Vagina (tissue), 2 donors: ENCODE measurements around the gene CR1. TPM values are rescaled to one million over a fixed set of nuclear protein-coding genes. Genes with fewer than 3 reads are reported as not detected.

Experiments
- DNase-seq, 2 donors: peaks; one replicate each; pipeline ENCODE4 v3.0.0-alpha.2; 2017; ENCODE audit errors: extremely low spot score in 2 of 2
- H3K27ac ChIP-seq: fragments of 200-600 bp; sonication (generic); one replicate; pipeline ENCODE4 v1.5.1; 2019
- H3K27me3 ChIP-seq: fragments of 200-600 bp; sonication (generic); one replicate; pipeline ENCODE4 v1.5.1; 2019
- H3K36me3 ChIP-seq, 2 donors: fragments of 200-600 bp; sonication (generic); one replicate each; pipeline ENCODE4 v1.5.1; 2017 to 2019
- H3K4me1 ChIP-seq: fragments of 200-600 bp; sonication (generic); one replicate; pipeline ENCODE4 v1.5.1; 2019
- H3K4me3 ChIP-seq, 2 donors: fragments of 200-600 bp; sonication (generic); 1 replicate in 1 of 2; 2 replicates in 1 of 2; pipeline ENCODE4 v1.5.1; 2016 to 2019
- H3K9me3 ChIP-seq: fragments of 200-600 bp; sonication (generic); one replicate; pipeline ENCODE4 v1.5.1; 2019
- POLR2A ChIP-seq, 2 donors: fragments of 450-650 bp; IDR thresholded peaks; one replicate each; pipeline ENCODE4 v1.6.1; 2017; ENCODE audit warnings: antibody characterized with exemption in 2 of 2, mild to moderate bottlenecking in 2 of 2, moderate library complexity in 2 of 2
- POLR2AphosphoS5 ChIP-seq, 2 donors: sonication (generic); formaldehyde crosslinking; IDR thresholded peaks; one replicate each; pipeline ENCODE4 v1.9.0; 2017; ENCODE audit warnings: antibody characterized with exemption in 2 of 2, mild to moderate bottlenecking in 2 of 2, low read depth in 1 of 2; ENCODE audit not compliant: insufficient read depth in 1 of 2
- intact Hi-C: fragments of 100-400 bp; cut with DNase I; formaldehyde crosslinking; loops from one replicate; pipeline ENCODE4 v1.15.1; 2023
- total RNA-seq: library from RNA; depleted of rRNA; stranded (reverse); fragments of >200 nt; gene quantifications from one replicate; pipeline ENCODE4 v1.2.3, GENCODE V29; 2016
- TF ChIP-seq, protein P1 (sequence below), 3 experiments: fragments of 450-650 bp in 2 of 3; fragments of 200-600 bp in 1 of 3; sonication (generic) in 1 of 3; IDR thresholded peaks; one replicate each; pipeline ENCODE4 v1.5.1; 2017 to 2019; ENCODE audit warnings: antibody characterized with exemption in 3 of 3, mild to moderate bottlenecking in 2 of 3, moderate library complexity in 2 of 3

CR1 gene
- total RNA-seq, 1 donor from 2014 or later: 2.5 TPM

DNA sequence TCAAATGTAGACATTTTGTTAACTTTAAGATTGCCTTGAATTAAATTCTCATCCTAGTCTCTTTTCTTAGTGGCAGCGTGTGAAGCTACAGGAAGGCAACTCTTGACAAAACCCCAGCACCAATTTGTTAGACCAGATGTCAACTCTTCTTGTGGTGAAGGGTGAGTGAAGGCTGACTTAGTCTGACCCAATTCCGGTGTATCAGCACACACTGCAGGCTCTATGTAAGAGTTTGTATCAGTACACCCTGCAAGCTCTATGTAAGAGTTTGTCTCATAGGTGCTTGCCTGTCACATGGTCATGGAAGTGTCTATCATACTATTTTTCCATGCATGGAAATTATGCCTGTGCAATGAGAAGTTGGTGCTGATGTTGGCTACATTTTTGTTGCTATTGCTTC lies 25.0 kb upstream of the CR1 start:
- DNase-seq: no peak
- TF ChIP-seq POLR2A (IDR thresholded peaks at IDR 0.05) (no peak), POLR2AphosphoS5 (IDR thresholded peaks at IDR 0.05; ENCODE audit: insufficient read depth in 1 of 2, low read depth in 1 of 2) (no peak)
- TF ChIP-seq, protein P1, sequence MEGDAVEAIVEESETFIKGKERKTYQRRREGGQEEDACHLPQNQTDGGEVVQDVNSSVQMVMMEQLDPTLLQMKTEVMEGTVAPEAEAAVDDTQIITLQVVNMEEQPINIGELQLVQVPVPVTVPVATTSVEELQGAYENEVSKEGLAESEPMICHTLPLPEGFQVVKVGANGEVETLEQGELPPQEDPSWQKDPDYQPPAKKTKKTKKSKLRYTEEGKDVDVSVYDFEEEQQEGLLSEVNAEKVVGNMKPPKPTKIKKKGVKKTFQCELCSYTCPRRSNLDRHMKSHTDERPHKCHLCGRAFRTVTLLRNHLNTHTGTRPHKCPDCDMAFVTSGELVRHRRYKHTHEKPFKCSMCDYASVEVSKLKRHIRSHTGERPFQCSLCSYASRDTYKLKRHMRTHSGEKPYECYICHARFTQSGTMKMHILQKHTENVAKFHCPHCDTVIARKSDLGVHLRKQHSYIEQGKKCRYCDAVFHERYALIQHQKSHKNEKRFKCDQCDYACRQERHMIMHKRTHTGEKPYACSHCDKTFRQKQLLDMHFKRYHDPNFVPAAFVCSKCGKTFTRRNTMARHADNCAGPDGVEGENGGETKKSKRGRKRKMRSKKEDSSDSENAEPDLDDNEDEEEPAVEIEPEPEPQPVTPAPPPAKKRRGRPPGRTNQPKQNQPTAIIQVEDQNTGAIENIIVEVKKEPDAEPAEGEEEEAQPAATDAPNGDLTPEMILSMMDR (IDR thresholded peaks at IDR 0.05): no peak
- intact Hi-C loops: no loop called here
- Histone ChIP-seq H3K4me1 (no peaks in the 10 kb centered on the region), H3K9me3 (no peaks in the 10 kb centered on the region), H3K4me3 (no peak overlapping the region), H3K27ac (no peak overlapping the region), H3K36me3 (no peaks in the 10 kb centered on the region), H3K27me3 (no peaks in the 10 kb centered on the region)

DNA sequence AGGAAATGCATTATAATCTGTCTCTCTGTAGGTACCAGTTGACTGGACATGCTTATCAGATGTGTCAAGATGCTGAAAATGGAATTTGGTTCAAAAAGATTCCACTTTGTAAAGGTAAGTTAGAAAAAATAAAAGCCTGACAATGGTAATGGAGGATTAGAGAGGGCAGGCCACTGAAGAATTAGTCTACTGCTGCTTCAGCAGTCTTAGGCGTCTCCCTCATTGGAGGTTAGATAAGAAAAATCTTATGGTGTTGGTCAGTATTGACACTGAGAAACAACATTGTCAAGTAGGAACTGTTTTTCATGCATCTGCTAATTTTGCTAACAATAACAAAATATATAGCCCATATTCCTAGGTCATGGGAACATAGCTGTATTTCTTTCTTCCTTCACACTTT lies 21.7 kb upstream of the CR1 start:
- H3K4me3 ChIP-seq: no peak overlapping the region
- H3K27me3 ChIP-seq: no peaks in the 10 kb centered on the region
- no peaks in the 10 kb centered on the region for H3K36me3 ChIP-seq
- no peaks in the 10 kb centered on the region for H3K9me3 ChIP-seq
- H3K27ac ChIP-seq: no peak overlapping the region
- no peak for DNase-seq
- intact Hi-C loops: no loop called here
- TF ChIP-seq POLR2A (IDR thresholded peaks at IDR 0.05): no peak
- TF ChIP-seq, protein P1 (IDR thresholded peaks at IDR 0.05): no peak
- TF ChIP-seq POLR2AphosphoS5 (IDR thresholded peaks at IDR 0.05; ENCODE audit: insufficient read depth in 1 of 2, low read depth in 1 of 2): no peak
- no peaks in the 10 kb centered on the region for H3K4me1 ChIP-seq

DNA sequence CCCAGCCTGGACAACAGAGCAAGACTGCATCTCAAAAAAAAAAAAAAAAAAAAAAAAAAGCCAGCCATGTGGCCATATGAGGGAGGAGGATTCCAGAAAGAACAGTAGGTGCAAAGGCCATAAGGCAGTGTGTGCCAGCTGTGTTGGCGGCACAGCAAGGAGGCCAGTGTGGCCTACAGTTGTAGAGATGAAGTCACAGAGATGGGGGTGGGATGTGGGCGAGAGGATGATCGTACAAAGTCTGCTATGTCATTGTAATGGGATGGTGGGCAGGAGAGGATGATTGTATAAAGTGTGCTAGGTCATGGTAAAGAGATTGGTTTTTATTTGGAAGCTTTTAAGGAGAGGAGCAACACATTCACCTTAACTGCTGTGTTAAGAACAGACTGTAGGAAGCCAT lies 9.8 kb upstream of the CR1 start:
- Histone ChIP-seq H3K4me3 (no peak overlapping the region), H3K9me3 (no peaks in the 10 kb centered on the region), H3K36me3 (no peaks in the 10 kb centered on the region), H3K27ac (no peak overlapping the region), H3K27me3 (no peaks in the 10 kb centered on the region), H3K4me1 (no peaks in the 10 kb centered on the region)
- DNase-seq: no peak
- TF ChIP-seq POLR2AphosphoS5 (IDR thresholded peaks at IDR 0.05; ENCODE audit: insufficient read depth in 1 of 2, low read depth in 1 of 2): no peak
- no peak for TF ChIP-seq POLR2A (IDR thresholded peaks at IDR 0.05)
- TF ChIP-seq, protein P1 (IDR thresholded peaks at IDR 0.05): no peak
- intact Hi-C loops: no loop called here

DNA sequence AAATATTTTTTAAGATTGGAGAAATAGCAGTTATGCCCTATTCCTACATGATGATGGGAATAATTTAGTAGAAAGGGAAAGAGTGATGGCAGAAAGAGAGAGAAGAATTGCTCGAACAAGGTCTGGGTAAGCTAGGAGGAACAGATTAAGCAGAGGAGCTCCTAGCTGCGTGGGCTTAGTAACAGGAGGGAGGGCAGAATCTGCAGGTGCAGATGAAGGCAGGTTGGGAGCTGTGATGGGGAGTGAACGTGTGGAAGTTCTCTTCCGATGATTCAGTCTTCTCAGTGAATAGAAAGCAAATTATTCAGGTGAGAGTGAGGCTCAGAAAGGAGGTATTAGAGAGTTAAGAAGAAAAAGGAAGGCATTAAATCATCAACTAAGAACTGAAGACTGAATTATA lies 8.3 kb upstream of the CR1 start:
- intact Hi-C loops: no loop called here
- H3K27me3 ChIP-seq: no peaks in the 10 kb centered on the region
- H3K4me1 ChIP-seq: no peaks in the 10 kb centered on the region
- H3K36me3 ChIP-seq: no peaks in the 10 kb centered on the region
- DNase-seq: no peak
- H3K4me3 ChIP-seq: no peak overlapping the region
- TF ChIP-seq POLR2A (IDR thresholded peaks at IDR 0.05) (no peak), POLR2AphosphoS5 (IDR thresholded peaks at IDR 0.05; ENCODE audit: insufficient read depth in 1 of 2, low read depth in 1 of 2) (no peak)
- TF ChIP-seq, protein P1 (IDR thresholded peaks at IDR 0.05): no peak
- H3K9me3 ChIP-seq: no peaks in the 10 kb centered on the region
- H3K27ac ChIP-seq: no peak overlapping the region

DNA sequence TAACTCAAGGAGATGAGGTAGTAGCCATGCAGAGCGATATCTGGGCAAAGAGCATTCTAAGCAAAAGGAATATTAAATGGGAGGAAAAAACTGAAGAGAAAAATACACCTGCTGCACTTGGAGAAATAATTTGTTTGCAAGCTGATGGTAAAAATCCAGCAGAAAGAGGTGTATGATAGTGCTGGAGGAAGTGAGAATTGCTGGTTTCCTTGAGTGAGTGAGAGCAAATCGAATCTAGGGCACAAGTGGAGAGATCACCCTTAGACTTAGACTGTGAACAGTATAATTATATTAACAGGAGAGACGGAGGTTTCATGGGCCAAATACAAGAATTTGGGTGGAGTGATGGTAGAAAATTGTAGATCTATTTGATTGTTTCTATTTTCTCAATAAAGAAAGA lies 2.7 kb upstream of the CR1 start:
- TF ChIP-seq POLR2AphosphoS5 (IDR thresholded peaks at IDR 0.05; ENCODE audit: insufficient read depth in 1 of 2, low read depth in 1 of 2) (no peak), POLR2A (IDR thresholded peaks at IDR 0.05) (no peak)
- TF ChIP-seq, protein P1 (IDR thresholded peaks at IDR 0.05): no peak
- Histone ChIP-seq H3K9me3 (no peaks in the 10 kb centered on the region), H3K36me3 (no peaks in the 10 kb centered on the region), H3K4me3 (no peak overlapping the region), H3K27ac (no peak overlapping the region), H3K27me3 (no peaks in the 10 kb centered on the region), H3K4me1 (peaks cover 9% of the 10 kb centered on the region)
- intact Hi-C loops: no loop called here
- no peak for DNase-seq
